BLaER1 (cell line): ENCODE measurements around the gene CDT1.
A peak's percentile ranks its signal among the peaks of the same experiment; 100 is the strongest.

ENCODE experiments used
- H3K27ac ChIP-seq: shearing (Covaris generic); formaldehyde crosslinking; 2 replicates; pipeline ENCODE4 v1.8.1; 2022
- H3K27me3 ChIP-seq: shearing (Covaris generic); formaldehyde crosslinking; 2 replicates; pipeline ENCODE4 v1.8.1; 2022
- H3K36me3 ChIP-seq: shearing (Covaris generic); formaldehyde crosslinking; 2 replicates; pipeline ENCODE4 v1.8.1; 2022
- H3K4me1 ChIP-seq: shearing (Covaris generic); formaldehyde crosslinking; 2 replicates; pipeline ENCODE4 v1.8.1; 2022
- H3K4me2 ChIP-seq: shearing (Covaris generic); formaldehyde crosslinking; 2 replicates; pipeline ENCODE4 v1.8.1; 2022
- H3K4me3 ChIP-seq: shearing (Covaris generic); formaldehyde crosslinking; 2 replicates; pipeline ENCODE4 v1.8.1; 2022
- H3K9ac ChIP-seq: shearing (Covaris generic); formaldehyde crosslinking; 2 replicates; pipeline ENCODE4 v1.8.1; 2022
- H3K9me3 ChIP-seq: shearing (Covaris generic); formaldehyde crosslinking; 2 replicates; pipeline ENCODE4 v1.8.1; 2022
- H4K20me1 ChIP-seq: shearing (Covaris generic); formaldehyde crosslinking; 2 replicates; pipeline ENCODE4 v1.8.1; 2022
- Cebpa-rat ChIP-seq: shearing (Covaris generic); IDR thresholded peaks from 2 replicates; pipeline ENCODE4 v1.8.1; 2022

CDT1 gene

GRCh38 chr16:88809676-88810165 is 6.1 kb downstream of the CDT1 start:
- Histone ChIP-seq H3K36me3 (peaks cover 54% of the 10 kb centered on the region), H3K27ac (peak overlapping the region; percentile 99)

GRCh38 chr16:88810166-88810911 is 6.8 kb downstream of the CDT1 start:
- H3K27ac ChIP-seq = peak overlapping the region; percentile 99
- H3K36me3 ChIP-seq = peaks cover 50% of the 10 kb centered on the region
- H3K4me1 ChIP-seq = peaks cover 61% of the 10 kb centered on the region
- H3K9ac ChIP-seq = peak overlapping the region; percentile 97
- peaks cover 4% of the 10 kb centered on the region; the same call in 1 of the 2 replicates for H3K9me3 ChIP-seq
- H3K4me2 ChIP-seq = peak overlapping the region; percentile 89
- H4K20me1 ChIP-seq = peaks cover 63% of the 10 kb centered on the region
- H3K27me3 ChIP-seq = no peaks in the 10 kb centered on the region
- no peak for TF ChIP-seq Cebpa-rat
- H3K4me3 ChIP-seq = peak overlapping the region; percentile 72

More at GRCh38 chr16:88809676-88810165, 6.1 kb downstream of the CDT1 start:
- Histone ChIP-seq H3K9me3 (peaks cover 4% of the 10 kb centered on the region; the same call in 1 of the 2 replicates), H3K4me2 (peak overlapping the region; percentile 89), H3K4me3 (peak overlapping the region; percentile 72), H4K20me1 (peaks cover 66% of the 10 kb centered on the region), H3K9ac (peak overlapping the region; percentile 97), H3K4me1 (peaks cover 67% of the 10 kb centered on the region), H3K27me3 (no peaks in the 10 kb centered on the region)
- no peak for TF ChIP-seq Cebpa-rat

- Histone ChIP-seq H3K4me1 (peaks cover 61% of the 10 kb centered on the region), H3K9me3 (peaks cover 4% of the 10 kb centered on the region; the same call in 1 of the 2 replicates), H3K4me2 (peak overlapping the region; percentile 89), H3K27ac (peak overlapping the region; percentile 99), H3K4me3 (peak overlapping the region; percentile 72), H4K20me1 (peaks cover 63% of the 10 kb centered on the region), H3K27me3 (no peaks in the 10 kb centered on the region), H3K9ac (peak overlapping the region; percentile 97), H3K36me3 (peaks cover 42% of the 10 kb centered on the region)
- TF ChIP-seq Cebpa-rat = no peak
These were observed 7.6 kb downstream of the CDT1 start for GRCh38 chr16:88810912-88811768.

GRCh38 chr16:88811769-88812512 is 8.4 kb downstream of the CDT1 start, which contains the start of gene APRT:
Gene APRT (minus strand): TSS chr16:88811928. CDS start chr16:88811899, 29 bp downstream.
- peaks cover 34% of the 10 kb centered on the region for H3K36me3 ChIP-seq
- peaks cover 55% of the 10 kb centered on the region for H4K20me1 ChIP-seq
- no peaks in the 10 kb centered on the region for H3K27me3 ChIP-seq
- H3K27ac ChIP-seq = peak within 1 kb of the TSS; percentile 99
- peak within 1 kb of the TSS; percentile 89 for H3K4me2 ChIP-seq
- peaks cover 4% of the 10 kb centered on the region; the same call in 1 of the 2 replicates for H3K9me3 ChIP-seq
- peaks cover 59% of the 10 kb centered on the region for H3K4me1 ChIP-seq
- TF ChIP-seq Cebpa-rat = no peak
- H3K9ac ChIP-seq = peak within 1 kb of the TSS; percentile 97
- peak within 1 kb of the TSS; percentile 72 for H3K4me3 ChIP-seq

GRCh38 chr16:88812513-88813268 is 9.1 kb downstream of the CDT1 start:
- Histone ChIP-seq H3K9me3 (peaks cover 4% of the 10 kb centered on the region; the same call in 1 of the 2 replicates), H3K9ac (peak overlapping the region; percentile 97), H3K27ac (peak overlapping the region; percentile 99), H3K4me3 (peak overlapping the region; percentile 72), H3K36me3 (peaks cover 33% of the 10 kb centered on the region), H3K4me1 (peaks cover 52% of the 10 kb centered on the region), H3K4me2 (peak overlapping the region; percentile 89), H3K27me3 (no peaks in the 10 kb centered on the region), H4K20me1 (peaks cover 47% of the 10 kb centered on the region)
- peak; percentile 63 for TF ChIP-seq Cebpa-rat

- H3K9me3 ChIP-seq = peaks cover 4% of the 10 kb centered on the region; the same call in 1 of the 2 replicates
- no peak overlapping the region for H3K4me3 ChIP-seq
- H3K4me2 ChIP-seq = peak overlapping the region; percentile 89; the same call in 1 of the 2 replicates
- peaks cover 30% of the 10 kb centered on the region for H3K36me3 ChIP-seq
- peaks cover 39% of the 10 kb centered on the region for H4K20me1 ChIP-seq
- 0 out of 2 replicates have a peak overlapping the region, but pooled peaks have one; percentile 38 for H3K9ac ChIP-seq
- no peaks in the 10 kb centered on the region for H3K27me3 ChIP-seq
- no peak overlapping the region for H3K27ac ChIP-seq
- peaks cover 45% of the 10 kb centered on the region for H3K4me1 ChIP-seq
- no peak for TF ChIP-seq Cebpa-rat
These were observed 9.9 kb downstream of the CDT1 start for GRCh38 chr16:88813269-88814143.

GRCh38 chr16:88814144-88814502 is 10.5 kb downstream of the CDT1 start:
- Histone ChIP-seq H3K9me3 (peaks cover 4% of the 10 kb centered on the region; the same call in 1 of the 2 replicates), H3K9ac (0 out of 2 replicates have a peak overlapping the region, but pooled peaks have one; percentile 38), H3K4me1 (peaks cover 41% of the 10 kb centered on the region), H3K4me2 (no peak overlapping the region), H3K27ac (no peak overlapping the region), H3K27me3 (no peaks in the 10 kb centered on the region), H3K4me3 (no peak overlapping the region), H4K20me1 (peaks cover 33% of the 10 kb centered on the region), H3K36me3 (peaks cover 27% of the 10 kb centered on the region)
- no peak for TF ChIP-seq Cebpa-rat

GRCh38 chr16:88815227-88815626 is 11.6 kb downstream of the CDT1 start:
- H3K9me3 ChIP-seq = peaks cover 4% of the 10 kb centered on the region; the same call in 1 of the 2 replicates
- no peak overlapping the region for H3K4me3 ChIP-seq
- no peak overlapping the region for H3K27ac ChIP-seq
- peaks cover 19% of the 10 kb centered on the region for H3K36me3 ChIP-seq
- no peaks in the 10 kb centered on the region for H3K27me3 ChIP-seq
- no peak for TF ChIP-seq Cebpa-rat
- H4K20me1 ChIP-seq = peaks cover 22% of the 10 kb centered on the region
- H3K4me1 ChIP-seq = peaks cover 30% of the 10 kb centered on the region
- no peak overlapping the region for H3K9ac ChIP-seq
- no peak overlapping the region for H3K4me2 ChIP-seq
